Daoy (cell line): Measurements from ENCODE around the gene PGR. TPM values are rescaled to one million over a fixed set of nuclear protein-coding genes. Genes with fewer than 3 reads are reported as not detected.
"Not testable (repeated sequence)": the region's sequence is repeated elsewhere in the genome, so short reads cannot be mapped to it uniquely, and the experiment has no call there.

Experiments used
- DNase-seq: peaks from one replicate; pipeline ENCODE4 v3.0.0-alpha.2; 2015; ENCODE audit warnings: low read depth
- total RNA-seq: library from RNA; depleted of rRNA; stranded (reverse); fragments of >200 nt; shearing (Covaris generic); gene quantifications from 2 replicates; pipeline ENCODE4 v1.2.3, GENCODE V29; 2014

The PGR gene
- total RNA-seq, 1 experiment from 2014 or later, result under 0.01 TPM

- no peak for DNase-seq
Observed at GRCh38 chr11:101082813-101083212, 46.8 kb downstream of the PGR start.

GRCh38 chr11:101063706-101064105 is 65.9 kb downstream of the PGR start:
- no peak for DNase-seq

GRCh38 chr11:101061606-101062005 is 68.0 kb downstream of the PGR start:
- DNase-seq, result no peak

GRCh38 chr11:101059331-101059730 is 70.3 kb downstream of the PGR start:
- DNase-seq, result no peak

- no peak for DNase-seq
Observed at GRCh38 chr11:101053492-101053891, 76.1 kb downstream of the PGR start.

- DNase-seq, result no peak
Observed at GRCh38 chr11:101051677-101052076, 77.9 kb downstream of the PGR start.

GRCh38 chr11:101049813-101050212 is 79.8 kb downstream of the PGR start:
- DNase-seq, result no peak

GRCh38 chr11:101049123-101049522 is 80.5 kb downstream of the PGR start:
- peak; percentile 2 for DNase-seq

GRCh38 chr11:101048479-101048878 is 81.1 kb downstream of the PGR start:
- no peak for DNase-seq

- no peak for DNase-seq
Observed at GRCh38 chr11:101046947-101047346, 82.7 kb downstream of the PGR start.

- no peak for DNase-seq
Observed at GRCh38 chr11:101045415-101045814, 84.2 kb downstream of the PGR start.

GRCh38 chr11:101043940-101044339 is 85.7 kb downstream of the PGR start:
- no peak for DNase-seq

GRCh38 chr11:101035872-101036271 is 93.7 kb downstream of the PGR start:
- DNase-seq, result no peak

GRCh38 chr11:101034076-101034475 is 95.5 kb downstream of the PGR start:
- no peak for DNase-seq

GRCh38 chr11:101032991-101033390 is 96.6 kb downstream of the PGR start:
- DNase-seq, result no peak

GRCh38 chr11:101031713-101032112 is 97.9 kb downstream of the PGR start:
- DNase-seq, result no peak

- no peak for DNase-seq
Observed at GRCh38 chr11:101030692-101031091, 98.9 kb downstream of the PGR start.

- DNase-seq, result no peak
Observed at GRCh38 chr11:101030015-101030414, 99.6 kb downstream of the PGR start.

GRCh38 chr11:101028644-101029043 is 101.0 kb downstream of the PGR start:
- DNase-seq, result no peak

GRCh38 chr11:101022256-101022655 is 107.4 kb downstream of the PGR start:
- DNase-seq, result no peak

- no peak for DNase-seq
Observed at GRCh38 chr11:101019870-101020269, 109.7 kb downstream of the PGR start.

- no peak for DNase-seq
Observed at GRCh38 chr11:101014600-101015285, 114.9 kb downstream of the PGR start.

- not testable (repeated sequence) for DNase-seq
Observed at GRCh38 chr11:101013702-101014101, 115.9 kb downstream of the PGR start.

GRCh38 chr11:101011881-101012280 is 117.7 kb downstream of the PGR start:
- DNase-seq, result no peak
